HepG2 (cell line): ENCODE results near the gene PARVB. TPM values are rescaled to one million over a fixed set of nuclear protein-coding genes. Genes with fewer than 3 reads are reported as not detected.

Experiments
- ATAC-seq: fragments of 200-7000 bp; cut with Tn5 transposase; 3 replicates; pipeline ENCODE4 v1.9.1; 2020; ENCODE audit warnings: mild to moderate bottlenecking, moderate library complexity
- BruUV-seq: library from RNA; stranded (reverse); fragments of 400-500 nt; replicated peaks from 2 replicates; lab custom pipeline; 2021; lab: Mats Ljungman, UMichigan
- CTCF ChIA-PET: fragments of 300-600 bp; formaldehyde crosslinking; extraction: SDS; loops from one replicate; lab custom pipeline; 2021; ENCODE audit warnings: low total read pairs, inconsistent platforms, low intra/inter-chr PET ratio; lab: Yijun Ruan, JAX
- POLR2A ChIA-PET: fragments of 350-600 bp; sonication (Branson Sonifier 250); formaldehyde crosslinking; loops from one replicate; lab custom pipeline; 2020; ENCODE audit warnings: antibody characterized with exemption, inconsistent platforms; lab: Yijun Ruan, JAX
- DNase-seq: peaks from one replicate; pipeline ENCODE4 v3.0.0-alpha.2; 2015; ENCODE audit warnings: low spot score
- FAIRE-seq: peaks from 3 replicates; lab custom pipeline; 2011; peaks lifted over from hg19 to GRCh38; lab: Jason Lieb, UNC
- H2AFZ ChIP-seq: one replicate; pipeline ENCODE4 v1.6.1; 2011; ENCODE audit warnings: low read length, inconsistent platforms
- H3K27ac ChIP-seq: fragments of 300-600 bp; 3 replicates; pipeline ENCODE4 v1.8.0; 2011; ENCODE audit warnings: mixed run types, mild to moderate bottlenecking, mixed read lengths, low read length, inconsistent platforms; ENCODE audit not compliant: insufficient read depth; ENCODE audit errors: extremely low read length
- H3K27me3 ChIP-seq, 2 experiments: fragments of 200-600 bp in 1 of 2; 2 replicates in 1 of 2; 3 replicates in 1 of 2; pipeline versions ENCODE4 v1.6.0 to v1.8.0; 2011; ENCODE audit warnings: low read length in 2 of 2, mild to moderate bottlenecking in 2 of 2, moderate library complexity in 2 of 2, inconsistent platforms in 1 of 2; ENCODE audit not compliant: insufficient read depth in 2 of 2, control insufficient read depth in 1 of 2
- H3K36me3 ChIP-seq, 2 experiments: fragments of 200-600 bp in 1 of 2; replicated peaks in 1 of 2; 2 replicates in 1 of 2; 3 replicates in 1 of 2; pipeline versions ENCODE4 v1.5.1 to v1.8.0; 2011; ENCODE audit warnings: low read length in 2 of 2, inconsistent platforms in 1 of 2; ENCODE audit not compliant: insufficient read depth in 2 of 2, control insufficient read depth in 1 of 2
- H3K4me1 ChIP-seq: 2 replicates; pipeline ENCODE4 v1.5.1; 2012; ENCODE audit warnings: low read length, inconsistent platforms; ENCODE audit not compliant: insufficient read depth
- H3K4me2 ChIP-seq: 2 replicates; pipeline ENCODE4 v1.6.0; 2011; ENCODE audit warnings: low read depth, low read length, inconsistent platforms
- H3K4me3 ChIP-seq, 3 experiments: fragments of 200-600 bp in 1 of 3; sonication (generic), shearing (Covaris generic) in 1 of 3; replicated peaks in 1 of 3; 2 replicates each; pipeline ENCODE4 v1.5.1; 2011 to 2016; ENCODE audit warnings: low read length in 3 of 3, inconsistent platforms in 2 of 3, low read depth in 2 of 3, mild to moderate bottlenecking in 2 of 3, control low read depth in 1 of 3, mixed read lengths in 1 of 3; ENCODE audit not compliant: insufficient read depth in 1 of 3
- H3K79me2 ChIP-seq: one replicate; pipeline ENCODE4 v1.6.1; 2011; ENCODE audit warnings: low read length, inconsistent platforms; ENCODE audit not compliant: insufficient read depth
- H3K9ac ChIP-seq: 2 replicates; pipeline ENCODE4 v1.6.0; 2011; ENCODE audit warnings: mild to moderate bottlenecking, low read depth, low read length, inconsistent platforms; ENCODE audit not compliant: insufficient read depth
- H3K9me3 ChIP-seq: 2 replicates; pipeline ENCODE4 v1.5.1; 2012; ENCODE audit warnings: mild to moderate bottlenecking, low read length
- H4K20me1 ChIP-seq: 2 replicates; pipeline ENCODE4 v1.6.0; 2011; ENCODE audit warnings: inconsistent platforms, mild to moderate bottlenecking, low read length, moderate library complexity; ENCODE audit not compliant: insufficient read depth
- ATRX ChIP-seq: sonication (generic); formaldehyde crosslinking; IDR thresholded peaks from 2 replicates; pipeline ENCODE4 v1.4.0; 2020; ENCODE audit warnings: missing genetic modification reagents, borderline replicate concordance
- GPBP1L1 ChIP-seq: sonication (generic); formaldehyde crosslinking; IDR thresholded peaks from 2 replicates; pipeline ENCODE4 v1.5.0; 2020; ENCODE audit warnings: mild to moderate bottlenecking, missing genetic modification reagents
- MATR3 ChIP-seq: sonication (generic); formaldehyde crosslinking; IDR thresholded peaks from 2 replicates; pipeline ENCODE4 v1.4.0; 2020; ENCODE audit warnings: missing genetic modification reagents
- NFE2 ChIP-seq: sonication (generic); formaldehyde crosslinking; IDR thresholded peaks from 2 replicates; pipeline ENCODE4 v1.4.0; 2020; ENCODE audit warnings: missing genetic modification reagents
- NFIC ChIP-seq: IDR thresholded peaks from 2 replicates; pipeline ENCODE4 v1.6.1; 2012; ENCODE audit warnings: mild to moderate bottlenecking, low read length, inconsistent platforms
- NR3C1 ChIP-seq: sonication (generic); formaldehyde crosslinking; IDR thresholded peaks from 2 replicates; pipeline ENCODE4 v1.4.0; 2020; ENCODE audit warnings: missing genetic modification reagents
- PAWR ChIP-seq: sonication (generic); formaldehyde crosslinking; IDR thresholded peaks from 2 replicates; pipeline ENCODE4 v1.4.0; 2020; ENCODE audit warnings: missing genetic modification reagents, mild to moderate bottlenecking, borderline replicate concordance
- RARG ChIP-seq: sonication (generic); formaldehyde crosslinking; IDR thresholded peaks from 2 replicates; pipeline ENCODE4 v1.4.0; 2020; ENCODE audit warnings: low read depth, mild to moderate bottlenecking, missing genetic modification reagents
- SUZ12 ChIP-seq: fragments of 150-350 bp; IDR thresholded peaks from 2 replicates; pipeline ENCODE4 v1.6.1; 2014; ENCODE audit warnings: low read depth, low read length
- ZNF253 ChIP-seq: sonication (generic); formaldehyde crosslinking; IDR thresholded peaks from 2 replicates; pipeline ENCODE4 v1.8.0; 2022; ENCODE audit warnings: mild to moderate bottlenecking, missing genetic modification reagents, borderline replicate concordance
- ZNF275 ChIP-seq: sonication (generic); formaldehyde crosslinking; IDR thresholded peaks from 2 replicates; pipeline ENCODE4 v1.8.0; 2022; ENCODE audit warnings: missing genetic modification reagents, mild to moderate bottlenecking, inconsistent platforms, borderline replicate concordance
- ZNF597 ChIP-seq: sonication (generic); formaldehyde crosslinking; IDR thresholded peaks from 2 replicates; pipeline ENCODE4 v1.5.0; 2020; ENCODE audit warnings: missing genetic modification reagents
- ZNF674 ChIP-seq: sonication (generic); formaldehyde crosslinking; IDR thresholded peaks from 2 replicates; pipeline ENCODE4 v1.5.0; 2020; ENCODE audit warnings: low read depth, mild to moderate bottlenecking, missing genetic modification reagents
- ZNF761 ChIP-seq: sonication (generic); formaldehyde crosslinking; conservative IDR thresholded peaks from 2 replicates; pipeline ENCODE4 v1.4.0; 2020; ENCODE audit warnings: mild to moderate bottlenecking, missing genetic modification reagents
- WGBS: methylation state at CpG from one replicate; pipeline ENCODE4 v1.1.6; 2017; ENCODE audit warnings: low lambda C conversion rate; 5-methylcytosine and 5-hydroxymethylcytosine counted together
- in situ Hi-C: cut with HindIII; loops from 2 replicates; pipeline ENCODE4 v1.10.0; 2017; ENCODE audit warnings: low pct_unique_long_range_greater_than_20kb; ENCODE audit not compliant: extremely low pct_ligation_motif_present
- intact Hi-C: fragments of 100-400 bp; cut with micrococcal nuclease; formaldehyde crosslinking; loops from one replicate; pipeline ENCODE4 v1.10.0; 2022; ENCODE audit not compliant: unreplicated experiment
- polyA plus RNA-seq, 8 experiments: library from polyadenylated mRNA; depleted of rRNA in 3 of 8; stranded (reverse) in 7 of 8; unstranded in 1 of 8; fragments of >200 nt; fragmentation: Illumina TruSeq in 4 of 8; extraction: Trizol in 4 of 8; gene quantifications; 2 replicates each; pipeline versions ENCODE4 v1.2.1 to v1.2.3, GENCODE V29; 2011 to 2016; ENCODE audit warnings: low read depth in 4 of 8, missing spikeins in 1 of 8, mixed read lengths in 1 of 8; ENCODE audit not compliant: insufficient read depth in 1 of 8
- total RNA-seq, 5 experiments: library from RNA; depleted of rRNA; stranded (reverse); fragments of >200 nt; fragmentation: Illumina TruSeq; extraction: Trizol; gene quantifications; 2 replicates each; pipeline ENCODE4 v1.2.3, GENCODE V29; 2016; ENCODE audit warnings: low read depth in 1 of 5

Gene PARVB
- total and polyA plus RNA-seq, 2 of the 13 experiments (the other 11 are each of a cell fraction or from before 2014, with no cell fraction given), result 0.11 to 0.15 TPM

- Histone ChIP-seq H2AFZ (no peak overlapping the region), H3K9me3 (no peaks in the 10 kb centered on the region), H3K4me1 (no peaks in the 10 kb centered on the region), H3K9ac (no peak overlapping the region), H3K27ac (no peak overlapping the region), H3K36me3 (no peaks in the 10 kb centered on the region)
- WGBS, result 31% methylated on average over 9 of the region's 9 CpGs
- FAIRE-seq, result no peak
- CTCF ChIA-PET, result no interaction called here
- TF ChIP-seq ZNF674 (no peak), ZNF275 (CRISPR knock-in tag) (no peak), ZNF253 (CRISPR knock-in tag) (no peak), NFIC (no peak), ZNF761 (CRISPR knock-in tag) (no peak), NFE2 (CRISPR knock-in tag) (no peak)
- TF ChIP-seq, all 625 proteins: peak for 0
- POLR2A ChIA-PET, result no interaction called here
- Histone ChIP-seq H4K20me1 (0 out of 2 replicates have a peak, but pooled peaks cover 2% of the 10 kb centered on the region), H3K79me2 (no peaks in the 10 kb centered on the region), H3K4me2 (no peak overlapping the region), H3K4me3 (no peak overlapping the region), H3K27me3 (no peaks in the 10 kb centered on the region; a peak in 2 of 5 replicates)
- no peak for DNase-seq
- in situ Hi-C loops, result no loop called here
- BruUV-seq, result no TSS peak
- no peak for ATAC-seq
- intact Hi-C loops, result no loop called here
Observed at GRCh38 chr22:44111562-44112155, 87.6 kb downstream of the PARVB start.

GRCh38 chr22:44112191-44112590, 88.1 kb downstream of the PARVB start:
- Histone ChIP-seq H3K4me2 (no peak overlapping the region), H3K79me2 (no peaks in the 10 kb centered on the region)
- in situ Hi-C loops (no loop called here), intact Hi-C loops (no loop called here)
- ChIA-PET CTCF (no interaction called here), POLR2A (no interaction called here)
- TF ChIP-seq RARG (CRISPR knock-in tag) (no peak), ZNF597 (no peak), GPBP1L1 (CRISPR knock-in tag) (no peak), MATR3 (CRISPR knock-in tag) (no peak), NR3C1 (no peak), PAWR (CRISPR knock-in tag) (no peak), ATRX (no peak), SUZ12 (no peak)
- TF ChIP-seq, all 625 proteins: peak for 0
- no peak for ATAC-seq
- Histone ChIP-seq H3K27ac (no peak overlapping the region), H3K4me1 (no peaks in the 10 kb centered on the region), H3K4me3 (no peak overlapping the region), H2AFZ (no peak overlapping the region), H3K9ac (no peak overlapping the region), H3K9me3 (no peaks in the 10 kb centered on the region), H3K27me3 (no peaks in the 10 kb centered on the region; a peak in 2 of 5 replicates), H4K20me1 (0 out of 2 replicates have a peak, but pooled peaks cover 2% of the 10 kb centered on the region), H3K36me3 (no peaks in the 10 kb centered on the region)
- 71% methylated on average over 8 of the region's 11 CpGs for WGBS
- DNase-seq, result no peak
- no peak for FAIRE-seq
- no TSS peak for BruUV-seq
